ENCODE measurements around the gene DNAJC13. TPM values are rescaled to one million over a fixed set of nuclear protein-coding genes. Genes with fewer than 3 reads are reported as not detected.
"Not testable (repeated sequence)": the region's sequence is repeated elsewhere in the genome, so short reads cannot be mapped to it uniquely, and the experiment has no call there.

DNAJC13 gene, protein sequence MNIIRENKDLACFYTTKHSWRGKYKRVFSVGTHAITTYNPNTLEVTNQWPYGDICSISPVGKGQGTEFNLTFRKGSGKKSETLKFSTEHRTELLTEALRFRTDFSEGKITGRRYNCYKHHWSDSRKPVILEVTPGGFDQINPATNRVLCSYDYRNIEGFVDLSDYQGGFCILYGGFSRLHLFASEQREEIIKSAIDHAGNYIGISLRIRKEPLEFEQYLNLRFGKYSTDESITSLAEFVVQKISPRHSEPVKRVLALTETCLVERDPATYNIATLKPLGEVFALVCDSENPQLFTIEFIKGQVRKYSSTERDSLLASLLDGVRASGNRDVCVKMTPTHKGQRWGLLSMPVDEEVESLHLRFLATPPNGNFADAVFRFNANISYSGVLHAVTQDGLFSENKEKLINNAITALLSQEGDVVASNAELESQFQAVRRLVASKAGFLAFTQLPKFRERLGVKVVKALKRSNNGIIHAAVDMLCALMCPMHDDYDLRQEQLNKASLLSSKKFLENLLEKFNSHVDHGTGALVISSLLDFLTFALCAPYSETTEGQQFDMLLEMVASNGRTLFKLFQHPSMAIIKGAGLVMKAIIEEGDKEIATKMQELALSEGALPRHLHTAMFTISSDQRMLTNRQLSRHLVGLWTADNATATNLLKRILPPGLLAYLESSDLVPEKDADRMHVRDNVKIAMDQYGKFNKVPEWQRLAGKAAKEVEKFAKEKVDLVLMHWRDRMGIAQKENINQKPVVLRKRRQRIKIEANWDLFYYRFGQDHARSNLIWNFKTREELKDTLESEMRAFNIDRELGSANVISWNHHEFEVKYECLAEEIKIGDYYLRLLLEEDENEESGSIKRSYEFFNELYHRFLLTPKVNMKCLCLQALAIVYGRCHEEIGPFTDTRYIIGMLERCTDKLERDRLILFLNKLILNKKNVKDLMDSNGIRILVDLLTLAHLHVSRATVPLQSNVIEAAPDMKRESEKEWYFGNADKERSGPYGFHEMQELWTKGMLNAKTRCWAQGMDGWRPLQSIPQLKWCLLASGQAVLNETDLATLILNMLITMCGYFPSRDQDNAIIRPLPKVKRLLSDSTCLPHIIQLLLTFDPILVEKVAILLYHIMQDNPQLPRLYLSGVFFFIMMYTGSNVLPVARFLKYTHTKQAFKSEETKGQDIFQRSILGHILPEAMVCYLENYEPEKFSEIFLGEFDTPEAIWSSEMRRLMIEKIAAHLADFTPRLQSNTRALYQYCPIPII (N-terminal part only)
- 10 to 100 TPM; 29.9 to 32.0 TPM for total RNA-seq

DNA sequence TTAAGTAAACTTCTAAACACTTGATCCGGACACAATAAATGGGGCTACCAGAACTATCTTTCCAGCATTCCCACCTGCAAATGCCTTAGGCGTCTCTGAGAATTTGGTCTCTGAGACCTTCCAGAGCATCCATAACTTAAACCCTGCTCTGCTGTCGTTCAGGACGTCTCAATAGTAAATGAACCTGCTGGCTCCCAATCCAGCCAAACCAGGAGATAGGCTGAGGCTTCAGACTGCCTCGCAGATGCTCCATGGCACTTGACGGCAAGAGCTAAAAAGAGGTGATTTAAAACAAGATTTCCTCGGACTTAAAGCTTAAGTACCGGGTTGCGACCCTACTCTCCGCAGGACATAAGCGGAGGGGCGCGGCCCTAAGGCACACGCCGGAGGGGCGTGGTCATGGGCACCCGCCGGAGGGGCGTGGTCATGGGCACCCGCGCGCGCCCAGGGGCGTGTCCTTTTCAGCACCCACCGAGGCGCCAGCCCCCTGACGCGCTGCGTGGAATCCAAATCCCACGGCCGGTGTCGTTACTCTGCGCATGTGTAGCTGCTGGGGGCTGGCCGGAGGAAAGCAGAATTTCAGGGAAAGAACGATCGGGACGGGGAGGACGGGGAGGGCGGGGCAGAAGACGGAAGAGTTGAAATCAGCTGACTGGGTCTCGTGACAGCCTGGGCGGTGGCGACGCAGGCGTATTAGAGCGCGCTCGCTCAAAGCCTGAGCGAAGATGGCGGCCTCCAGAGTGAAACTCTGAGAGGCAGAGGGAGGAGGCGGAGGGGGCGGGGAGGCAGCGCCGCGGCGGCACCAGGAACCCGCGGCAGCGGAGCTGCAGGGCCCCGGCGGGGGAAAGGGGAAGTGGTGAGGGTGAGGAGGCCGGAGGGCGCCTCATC lies at the start of gene DNAJC13:
Gene DNAJC13, plus strand, starts transcription at position 696 of the 888 bp plus-strand sequence. CDS start 17,049 bp downstream, outside the sequence.
- POLR2A ChIA-PET = interaction anchor here (0.7 to 1.8 kb wide), 5 partner anchors 9 to 83 kb away, joined by 3 to 11 read pairs (median 3); no protein-coding TSS in a partner anchor
- CTCF ChIA-PET = interaction anchor here (0.6 to 1.1 kb wide), 3 partner anchors 17 to 72 kb away, joined by 3 to 4 read pairs (median 3); no protein-coding TSS in a partner anchor
- intact Hi-C loops (cut with micrococcal nuclease) = no loop called here
- H3K27me3 Mint-ChIP-seq = no peaks in the 10 kb centered on the region
- peak; percentile 91 for ATAC-seq
- DNase-seq = peak; percentile 94
- H3K36me3 Mint-ChIP-seq (ENCODE audit: low read depth) = peaks cover 3% of the 10 kb centered on the region
- no peaks in the 10 kb centered on the region for H3K9me3 Mint-ChIP-seq
- H3K4me3 Mint-ChIP-seq = peak within 1 kb of the TSS; percentile 95
- TF ChIP-seq, protein P1, sequence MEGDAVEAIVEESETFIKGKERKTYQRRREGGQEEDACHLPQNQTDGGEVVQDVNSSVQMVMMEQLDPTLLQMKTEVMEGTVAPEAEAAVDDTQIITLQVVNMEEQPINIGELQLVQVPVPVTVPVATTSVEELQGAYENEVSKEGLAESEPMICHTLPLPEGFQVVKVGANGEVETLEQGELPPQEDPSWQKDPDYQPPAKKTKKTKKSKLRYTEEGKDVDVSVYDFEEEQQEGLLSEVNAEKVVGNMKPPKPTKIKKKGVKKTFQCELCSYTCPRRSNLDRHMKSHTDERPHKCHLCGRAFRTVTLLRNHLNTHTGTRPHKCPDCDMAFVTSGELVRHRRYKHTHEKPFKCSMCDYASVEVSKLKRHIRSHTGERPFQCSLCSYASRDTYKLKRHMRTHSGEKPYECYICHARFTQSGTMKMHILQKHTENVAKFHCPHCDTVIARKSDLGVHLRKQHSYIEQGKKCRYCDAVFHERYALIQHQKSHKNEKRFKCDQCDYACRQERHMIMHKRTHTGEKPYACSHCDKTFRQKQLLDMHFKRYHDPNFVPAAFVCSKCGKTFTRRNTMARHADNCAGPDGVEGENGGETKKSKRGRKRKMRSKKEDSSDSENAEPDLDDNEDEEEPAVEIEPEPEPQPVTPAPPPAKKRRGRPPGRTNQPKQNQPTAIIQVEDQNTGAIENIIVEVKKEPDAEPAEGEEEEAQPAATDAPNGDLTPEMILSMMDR (IDR thresholded peaks at IDR 0.05) = no peak
- peaks cover 26% of the 10 kb centered on the region for H3K4me1 Mint-ChIP-seq (ENCODE audit: low read depth)
- H3K27ac Mint-ChIP-seq = peak within 1 kb of the TSS; percentile 94

DNA sequence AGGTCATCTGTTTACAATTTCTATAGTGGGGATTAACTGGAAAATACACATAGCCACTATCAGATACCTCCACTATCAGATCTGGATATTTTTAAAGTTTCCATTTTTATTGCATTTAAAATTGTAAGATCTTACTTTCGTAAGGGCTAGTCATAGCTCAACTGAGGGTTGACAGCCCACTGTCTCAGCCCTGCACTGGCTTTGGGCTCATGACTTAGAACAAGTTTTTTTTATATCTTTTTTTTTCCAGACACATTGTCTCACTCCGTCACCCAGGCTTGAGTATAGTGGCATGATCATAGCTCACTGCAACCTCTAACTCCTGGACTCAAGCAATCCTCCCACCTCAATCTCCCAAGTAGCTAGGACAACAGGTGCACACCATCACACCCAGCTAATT lies 48.8 kb upstream of the DNAJC13 start:
- POLR2A ChIA-PET = no interaction called here
- intact Hi-C loops (cut with micrococcal nuclease) = no loop called here
- TF ChIP-seq, protein P1 (IDR thresholded peaks at IDR 0.05) = no peak
- H3K27me3 Mint-ChIP-seq = peaks cover 6% of the 10 kb centered on the region
- no peak for ATAC-seq
- H3K9me3 Mint-ChIP-seq = no peaks in the 10 kb centered on the region
- H3K4me1 Mint-ChIP-seq (ENCODE audit: low read depth) = no peaks in the 10 kb centered on the region
- H3K4me3 Mint-ChIP-seq = no peak overlapping the region
- DNase-seq = no peak
- no peaks in the 10 kb centered on the region for H3K36me3 Mint-ChIP-seq (ENCODE audit: low read depth)
- CTCF ChIA-PET = interaction anchor here (1.2 to 1.6 kb wide), 3 partner anchors 16 to 31 kb away, joined by 3 to 5 read pairs (median 3); no protein-coding TSS in a partner anchor
- no peak overlapping the region for H3K27ac Mint-ChIP-seq

DNA sequence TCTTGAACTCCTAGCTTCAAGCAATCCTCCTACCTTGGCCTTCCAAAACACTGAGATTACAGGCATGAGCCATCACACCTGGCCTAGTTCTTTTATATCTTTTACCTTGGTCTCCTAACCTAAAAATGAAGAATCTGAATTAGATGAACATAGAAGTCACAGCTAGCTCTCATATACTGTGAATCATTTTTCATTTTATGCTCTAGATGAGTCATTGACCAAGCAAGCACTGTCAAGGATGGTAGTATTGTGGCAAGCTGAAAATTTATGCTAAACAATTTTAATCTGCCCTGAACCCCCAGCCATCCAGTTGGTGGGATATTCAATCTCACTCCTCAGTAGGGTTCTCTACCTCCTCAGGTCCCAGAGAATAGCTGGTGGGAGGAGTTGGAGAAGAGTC lies 48.3 kb upstream of the DNAJC13 start:
- CTCF ChIA-PET = interaction anchor here (0.6 to 1.6 kb wide), 3 partner anchors 20 to 31 kb away, joined by 3 to 5 read pairs (median 3); no protein-coding TSS in a partner anchor
- TF ChIP-seq, protein P1 (IDR thresholded peaks at IDR 0.05) = no peak

DNA sequence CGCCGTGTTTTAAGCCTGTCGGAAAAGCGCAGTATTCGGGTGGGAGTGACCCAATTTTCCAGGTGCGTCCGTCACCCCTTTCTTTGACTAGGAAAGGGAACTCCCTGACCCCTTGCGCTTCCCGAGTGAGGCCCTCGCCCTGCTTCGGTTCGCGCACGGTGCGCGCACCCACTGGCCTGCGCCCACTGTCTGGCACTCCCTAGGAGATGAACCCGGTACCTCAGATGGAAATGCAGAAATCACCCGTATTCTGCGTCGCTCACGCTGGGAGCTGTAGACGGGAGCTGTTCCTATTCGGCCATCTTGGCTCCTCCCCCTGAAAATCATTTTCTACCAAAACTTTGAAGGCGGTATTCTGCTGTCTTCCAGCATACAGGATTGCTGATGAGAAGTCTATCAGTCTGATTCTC lies 40.4 kb upstream of the DNAJC13 start:
- H3K4me1 Mint-ChIP-seq (ENCODE audit: low read depth); H3K4me3 Mint-ChIP-seq; H3K27ac Mint-ChIP-seq; POLR2A ChIA-PET; H3K9me3 Mint-ChIP-seq; H3K36me3 Mint-ChIP-seq (ENCODE audit: low read depth); DNase-seq; ATAC-seq; CTCF ChIA-PET; H3K27me3 Mint-ChIP-seq; intact Hi-C loops (cut with micrococcal nuclease): not testable (repeated sequence)

More for the DNA sequence above, 48.3 kb upstream of the DNAJC13 start:
- POLR2A ChIA-PET = no interaction called here
- no peaks in the 10 kb centered on the region for H3K9me3 Mint-ChIP-seq
- intact Hi-C loops (cut with micrococcal nuclease) = no loop called here
- no peak overlapping the region for H3K4me3 Mint-ChIP-seq
- H3K27ac Mint-ChIP-seq = no peak overlapping the region
- DNase-seq (no peak), ATAC-seq (peak; percentile 53)
- H3K36me3 Mint-ChIP-seq (ENCODE audit: low read depth) = no peaks in the 10 kb centered on the region
- H3K27me3 Mint-ChIP-seq = peaks cover 6% of the 10 kb centered on the region
- no peaks in the 10 kb centered on the region for H3K4me1 Mint-ChIP-seq (ENCODE audit: low read depth)
